Keratinocyte (primary cell): Measurements from ENCODE around the gene ANGPTL4. TPM values are rescaled to one million over a fixed set of nuclear protein-coding genes. Genes with fewer than 3 reads are reported as not detected.

Source experiments
- DNase-seq: peaks from one replicate; pipeline ENCODE4 v3.0.0-alpha.2; 2011; ENCODE audit warnings: low read depth, missing footprints, low spot score
- FAIRE-seq: peaks from 2 replicates; lab custom pipeline; 2011; peaks lifted over from hg19 to GRCh38; lab: Jason Lieb, UNC
- H2AFZ ChIP-seq: 2 replicates; pipeline ENCODE4 v1.6.0; 2012; ENCODE audit warnings: low read length, control low read depth, inconsistent platforms; ENCODE audit not compliant: control insufficient read depth
- H3K27ac ChIP-seq: 2 replicates; pipeline ENCODE4 v1.5.1; 2011; ENCODE audit warnings: low read length; ENCODE audit not compliant: control insufficient read depth, insufficient read depth
- H3K27me3 ChIP-seq: 3 replicates; pipeline ENCODE4 v1.6.0; 2011; ENCODE audit warnings: low read length; ENCODE audit not compliant: control insufficient read depth, insufficient read depth; ENCODE audit errors: extremely low read depth
- H3K36me3 ChIP-seq, 2 experiments: 2 replicates in 1 of 2; 3 replicates in 1 of 2; pipeline ENCODE4 v1.5.1; 2011; ENCODE audit warnings: low read length in 2 of 2, mild to moderate bottlenecking in 1 of 2; ENCODE audit not compliant: control insufficient read depth in 2 of 2, insufficient read depth in 2 of 2; ENCODE audit errors: extremely low read depth in 1 of 2
- H3K4me1 ChIP-seq: 3 replicates; pipeline ENCODE4 v1.5.1; 2011; ENCODE audit warnings: low read length; ENCODE audit not compliant: control insufficient read depth, insufficient read depth; ENCODE audit errors: extremely low read depth
- H3K4me2 ChIP-seq: 3 replicates; pipeline ENCODE4 v1.6.0; 2011; ENCODE audit warnings: low read depth, low read length; ENCODE audit not compliant: control insufficient read depth, insufficient read depth; ENCODE audit errors: extremely low read depth
- H3K4me3 ChIP-seq, 3 experiments: fragments of 200-600 bp in 1 of 3; sonication (generic) in 1 of 3; 2 replicates in 2 of 3; 3 replicates in 1 of 3; pipeline ENCODE4 v1.5.1; 2011 to 2016; ENCODE audit warnings: low read length in 3 of 3, mild to moderate bottlenecking in 3 of 3, control low read depth in 2 of 3, inconsistent platforms in 1 of 3, low read depth in 1 of 3, mixed read lengths in 1 of 3, mixed run types in 1 of 3, moderate library complexity in 1 of 3; ENCODE audit not compliant: control insufficient read depth in 2 of 3, insufficient read depth in 2 of 3; ENCODE audit errors: extremely low read depth in 1 of 3
- H3K79me2 ChIP-seq: 2 replicates; pipeline ENCODE4 v1.6.0; 2012; ENCODE audit warnings: low read length; ENCODE audit not compliant: control insufficient read depth, insufficient read depth
- H3K9ac ChIP-seq: 3 replicates; pipeline ENCODE4 v1.6.0; 2011; ENCODE audit warnings: low read length; ENCODE audit not compliant: control insufficient read depth, insufficient read depth; ENCODE audit errors: extremely low read depth
- H3K9me1 ChIP-seq: 3 replicates; pipeline ENCODE4 v1.6.0; 2011; ENCODE audit warnings: low read length; ENCODE audit not compliant: control insufficient read depth, insufficient read depth; ENCODE audit errors: extremely low read depth
- H3K9me3 ChIP-seq: 2 replicates; pipeline ENCODE4 v1.5.1; 2012; ENCODE audit warnings: low read depth, low read length; ENCODE audit not compliant: control insufficient read depth
- H4K20me1 ChIP-seq: 3 replicates; pipeline ENCODE4 v1.6.0; 2011; ENCODE audit warnings: low read length; ENCODE audit not compliant: control insufficient read depth, insufficient read depth; ENCODE audit errors: extremely low read depth
- CTCF ChIP-seq, 3 experiments: IDR thresholded peaks in 1 of 3; conservative IDR thresholded peaks in 1 of 3; optimal IDR thresholded peaks in 1 of 3; 2 replicates in 2 of 3; 3 replicates in 1 of 3; pipeline versions ENCODE3 to v1.5.1; 2011; ENCODE audit warnings: low read length in 3 of 3, mild to moderate bottlenecking in 3 of 3, moderate library complexity in 2 of 3, control low read depth in 1 of 3, inconsistent platforms in 1 of 3; ENCODE audit not compliant: insufficient read depth in 2 of 3; ENCODE audit errors: extremely low read depth in 1 of 3
- EZH2 ChIP-seq: IDR thresholded peaks from one replicate; pipeline ENCODE4 v1.6.1; 2012; ENCODE audit warnings: inconsistent platforms, mild to moderate bottlenecking, low read length, moderate library complexity
- dilution Hi-C: fragments of 300-500 bp; cut with MboI; formaldehyde crosslinking; loops from one replicate; pipeline ENCODE4 v1.7.0; 2020; ENCODE audit warnings: low sequenced_read_pairs; ENCODE audit not compliant: extremely low pct_ligation_motif_present
- polyA plus RNA-seq, 5 experiments: library from polyadenylated mRNA; depleted of rRNA in 3 of 5; stranded (reverse) in 3 of 5; stranded (forward) in 1 of 5; unstranded in 1 of 5; fragments of >200 nt; gene quantifications; 1 replicate in 1 of 5; 2 replicates in 3 of 5; 3 replicates in 1 of 5; pipeline versions ENCODE4 v1.2.1 to v1.2.3, GENCODE V29; 2011 to 2012; ENCODE audit warnings: missing spikeins in 2 of 5, low read depth in 1 of 5, low replicate concordance in 1 of 5

The ANGPTL4 gene
- polyA plus RNA-seq, 1 donor (not counting 4 experiments of a cell fraction or from before 2014, with no cell fraction given): 102 TPM

GRCh38 chr19:8370176-8371010, 6.4 kb downstream of the ANGPTL4 start:
- DNase-seq: no peak
- H3K4me1 ChIP-seq: peaks cover 16% of the 10 kb centered on the region
- H3K79me2 ChIP-seq: no peaks in the 10 kb centered on the region
- no peak for FAIRE-seq
- no peaks in the 10 kb centered on the region for H3K9me1 ChIP-seq
- no peaks in the 10 kb centered on the region for H3K27me3 ChIP-seq
- no peak overlapping the region for H3K9ac ChIP-seq
- dilution Hi-C loops: no loop called here
- H3K27ac ChIP-seq: no peak overlapping the region
- no peak overlapping the region for H3K4me3 ChIP-seq
- TF ChIP-seq CTCF (optimal IDR thresholded peaks at IDR 0.05 in 1 of 3, IDR thresholded peaks at IDR 0.05 in 1 of 3, conservative IDR thresholded peaks at IDR 0.05 in 1 of 3; ENCODE audit: extremely low read depth in 1 of 3, insufficient read depth in 2 of 3, low read length in 3 of 3) (no peak), EZH2 (no peak)
- H3K4me2 ChIP-seq: no peak overlapping the region
- no peak overlapping the region for H2AFZ ChIP-seq
- H3K9me3 ChIP-seq: no peaks in the 10 kb centered on the region
- peaks cover 17 to 21% of the 10 kb centered on the region in 2 experiments for H3K36me3 ChIP-seq
- H4K20me1 ChIP-seq: peaks cover 5% of the 10 kb centered on the region

GRCh38 chr19:8371011-8371804, 7.3 kb downstream of the ANGPTL4 start:
- Histone ChIP-seq H4K20me1 (peaks cover 2% of the 10 kb centered on the region), H3K4me1 (peaks cover 13% of the 10 kb centered on the region), H3K4me3 (no peak overlapping the region), H3K9ac (no peak overlapping the region), H3K27me3 (no peaks in the 10 kb centered on the region), H3K9me3 (no peaks in the 10 kb centered on the region), H3K4me2 (no peak overlapping the region), H3K27ac (no peak overlapping the region), H3K79me2 (no peaks in the 10 kb centered on the region), H2AFZ (no peak overlapping the region), H3K9me1 (no peaks in the 10 kb centered on the region), H3K36me3 (peaks cover 17% of the 10 kb centered on the region in 2 experiments)
- DNase-seq (no peak), FAIRE-seq (no peak)
- dilution Hi-C loops: no loop called here
- TF ChIP-seq CTCF (optimal IDR thresholded peaks at IDR 0.05 in 1 of 3, IDR thresholded peaks at IDR 0.05 in 1 of 3, conservative IDR thresholded peaks at IDR 0.05 in 1 of 3; ENCODE audit: extremely low read depth in 1 of 3, insufficient read depth in 2 of 3, low read length in 3 of 3) (no peak), EZH2 (no peak)
